K562 (cell line): ENCODE data around the gene DNAJC1. TPM values are rescaled to one million over a fixed set of nuclear protein-coding genes. Genes with fewer than 3 reads are reported as not detected.

Experiments
- ATAC-seq: fragments of 200-7000 bp; cut with Tn5 transposase; 3 replicates; pipeline ENCODE4 v1.9.1; 2020; ENCODE audit warnings: moderate library complexity
- BruUV-seq: library from RNA; stranded (reverse); fragments of 400-500 nt; replicated peaks from 2 replicates; lab custom pipeline; 2021; lab: Mats Ljungman, UMichigan
- CTCF ChIA-PET: fragments of 300-600 bp; formaldehyde crosslinking; extraction: SDS; loops from one replicate; lab custom pipeline; 2021; ENCODE audit warnings: low intra/inter-chr PET ratio; lab: Yijun Ruan, JAX
- POLR2A ChIA-PET: fragments of 300-600, 350-650 bp; sonication (Branson Sonifier 250); formaldehyde crosslinking; extraction: SDS; loops from one replicate; lab custom pipeline; 2021; ENCODE audit warnings: antibody characterized with exemption, inconsistent platforms; lab: Yijun Ruan, JAX
- DNase-seq, 4 experiments: peaks; one replicate each; pipeline versions ENCODE4 v3.0.0 to v3.0.0-alpha.2; 2011 to 2018; ENCODE audit warnings: low spot score in 3 of 4, mixed read lengths in 3 of 4; ENCODE audit errors: extremely low read depth in 1 of 4
- FAIRE-seq: peaks from 2 replicates; lab custom pipeline; 2011; peaks lifted over from hg19 to GRCh38; lab: Jason Lieb, UNC
- H2AFZ ChIP-seq: 2 replicates; pipeline ENCODE4 v1.6.0; 2011; ENCODE audit warnings: low read depth, low read length, control low read depth, inconsistent platforms
- H3K27ac ChIP-seq: fragments of 200-600 bp; 3 replicates; pipeline ENCODE4 v1.8.0; 2011; ENCODE audit warnings: low read depth, mild to moderate bottlenecking, control low read depth, inconsistent platforms, low read length, moderate library complexity, mixed read lengths; ENCODE audit errors: extremely low read depth
- H3K27me3 ChIP-seq, 2 experiments: fragments of 300-600 bp in 1 of 2; 2 replicates in 1 of 2; 3 replicates in 1 of 2; pipeline versions ENCODE4 v1.6.0 to v1.8.0; 2011; ENCODE audit warnings: inconsistent platforms in 2 of 2, low read length in 2 of 2, mild to moderate bottlenecking in 1 of 2, mixed read lengths in 1 of 2, moderate library complexity in 1 of 2; ENCODE audit not compliant: control insufficient read depth in 2 of 2, insufficient read depth in 2 of 2
- H3K36me3 ChIP-seq: fragments of 300-600 bp; 3 replicates; pipeline ENCODE4 v1.8.0; 2011; ENCODE audit warnings: mild to moderate bottlenecking, low read length, inconsistent platforms; ENCODE audit not compliant: control insufficient read depth, insufficient read depth
- H3K4me1 ChIP-seq, 2 experiments: fragments of 200-600 bp in 1 of 2; replicated peaks in 1 of 2; 2 replicates in 1 of 2; 3 replicates in 1 of 2; pipeline versions ENCODE4 v1.5.1 to v1.8.0; 2011; ENCODE audit warnings: inconsistent platforms in 2 of 2, low read length in 2 of 2, mild to moderate bottlenecking in 1 of 2, mixed read lengths in 1 of 2, moderate library complexity in 1 of 2; ENCODE audit not compliant: control insufficient read depth in 2 of 2, insufficient read depth in 2 of 2
- H3K4me2 ChIP-seq: 2 replicates; pipeline ENCODE4 v1.6.1; 2011; ENCODE audit warnings: low read length, control low read depth, inconsistent platforms, mixed read lengths; ENCODE audit not compliant: insufficient read depth
- H3K4me3 ChIP-seq: fragments of 200-600 bp; sonication (generic), shearing (Covaris generic); 2 replicates; pipeline ENCODE4 v1.5.1; 2016; ENCODE audit warnings: control low read depth, inconsistent platforms
- H3K79me2 ChIP-seq: fragments of 200-600 bp; 3 replicates; pipeline ENCODE4 v1.8.0; 2011; ENCODE audit warnings: low read length, inconsistent platforms; ENCODE audit not compliant: control insufficient read depth, insufficient read depth
- H3K9ac ChIP-seq, 2 experiments: 2 replicates each; pipeline versions ENCODE4 v1.6.0 to v1.6.1; 2011; ENCODE audit warnings: low read depth in 2 of 2, low read length in 2 of 2, control low read depth in 1 of 2, inconsistent platforms in 1 of 2, mild to moderate bottlenecking in 1 of 2, mixed read lengths in 1 of 2; ENCODE audit not compliant: insufficient read depth in 1 of 2
- H3K9me1 ChIP-seq: one replicate; pipeline ENCODE4 v1.6.0; 2011; ENCODE audit warnings: inconsistent platforms, mild to moderate bottlenecking, low read length, moderate library complexity; ENCODE audit not compliant: control insufficient read depth, insufficient read depth
- H3K9me3 ChIP-seq: replicated peaks from 2 replicates; pipeline ENCODE4 v1.5.1; 2011; ENCODE audit warnings: low read depth, low read length, inconsistent platforms; ENCODE audit not compliant: control insufficient read depth, insufficient read depth
- H4K20me1 ChIP-seq: replicated peaks from 2 replicates; pipeline ENCODE4 v1.6.1; 2011; ENCODE audit warnings: low read length, inconsistent platforms, mixed read lengths; ENCODE audit not compliant: control insufficient read depth, insufficient read depth
- CEBPB ChIP-seq: fragments of 450-650 bp; IDR thresholded peaks from 2 replicates; pipeline ENCODE4 v1.6.1; 2016; ENCODE audit warnings: missing genetic modification characterization, missing compliant biosample characterization
- CEBPG ChIP-seq, 3 experiments: fragments of 200-800 bp in 1 of 3; sonication (Bioruptor generic) in 1 of 3; sonication (generic) in 1 of 3; formaldehyde crosslinking in 1 of 3; IDR thresholded peaks in 2 of 3; conservative IDR thresholded peaks in 1 of 3; 2 replicates each; pipeline versions ENCODE4 v1.6.1 to v1.8.0; 2016 to 2022; ENCODE audit warnings: missing compliant biosample characterization in 2 of 3, missing genetic modification characterization in 2 of 3, mild to moderate bottlenecking in 1 of 3, missing genetic modification reagents in 1 of 3
- CUX1 ChIP-seq: fragments of 200-800 bp; sonication (Bioruptor generic); IDR thresholded peaks from 2 replicates; pipeline ENCODE4 v1.6.1; 2016; ENCODE audit warnings: missing genetic modification characterization, missing compliant biosample characterization
- DMBX1 ChIP-seq: fragments of 250-450 bp; sonication (Bioruptor Pico); IDR thresholded peaks from 2 replicates; pipeline ENCODE4 v1.8.0; 2022; ENCODE audit warnings: inconsistent platforms, mild to moderate bottlenecking, moderate library complexity, borderline replicate concordance
- ESRRA ChIP-seq: fragments of 450-650 bp; IDR thresholded peaks from 2 replicates; pipeline ENCODE4 v1.6.1; 2014; ENCODE audit warnings: low read depth, mild to moderate bottlenecking, moderate library complexity, borderline replicate concordance
- FOXM1 ChIP-seq, 2 experiments: fragments of 450-650 bp in 1 of 2; sonication (generic) in 1 of 2; formaldehyde crosslinking in 1 of 2; IDR thresholded peaks; 2 replicates each; pipeline versions ENCODE4 v1.6.1 to v1.9.0; 2017 to 2022; ENCODE audit warnings: low read depth in 2 of 2, mild to moderate bottlenecking in 2 of 2, missing genetic modification reagents in 1 of 2, moderate library complexity in 1 of 2
- MAFK ChIP-seq: IDR thresholded peaks from 2 replicates; pipeline ENCODE4 v1.6.1; 2011; ENCODE audit warnings: low read length, improper control_type of control experiment
- NR1H2 ChIP-seq: sonication (generic); formaldehyde crosslinking; IDR thresholded peaks from 2 replicates; pipeline ENCODE4 v1.4.0; 2020; ENCODE audit warnings: mild to moderate bottlenecking, missing genetic modification reagents
- SMAD4 ChIP-seq: fragments of 250-450 bp; sonication (Bioruptor Pico); conservative IDR thresholded peaks from 2 replicates; pipeline ENCODE4 v1.8.0; 2021; ENCODE audit warnings: inconsistent platforms, mild to moderate bottlenecking, moderate library complexity
- ZNF316 ChIP-seq: fragments of 450-650 bp; IDR thresholded peaks from 2 replicates; pipeline ENCODE4 v1.6.1; 2016
- ZNF57 ChIP-seq: fragments of 450-650 bp; formaldehyde crosslinking; IDR thresholded peaks from 2 replicates; pipeline ENCODE4 v1.4.0; 2020; ENCODE audit warnings: mild to moderate bottlenecking, moderate library complexity
- ZNF644 ChIP-seq: fragments of 200-800 bp; sonication (Bioruptor generic); IDR thresholded peaks from 2 replicates; pipeline ENCODE4 v1.6.1; 2016; ENCODE audit warnings: low read depth, missing genetic modification characterization, missing compliant biosample characterization
- WGBS: fragments of 100-300 bp; shearing (Covaris generic); methylation state at CpG from one replicate; pipeline ENCODE4 v1.1.6; 2016; ENCODE audit warnings: low coverage, mixed read lengths; ENCODE audit not compliant: insufficient coverage; ENCODE audit errors: missing lambda C conversion rate; 5-methylcytosine and 5-hydroxymethylcytosine counted together
- in situ Hi-C: fragments of 300-500 bp; cut with MboI; formaldehyde crosslinking; loops from 4 replicates; pipeline ENCODE4 v1.15.0; 2018; ENCODE audit warnings: inconsistent platforms, mixed read lengths
- intact Hi-C: fragments of 100-400 bp; cut with micrococcal nuclease; formaldehyde crosslinking; loops from 2 replicates; pipeline ENCODE4 v1.14.2; 2022
- polyA plus RNA-seq, 8 experiments: library from polyadenylated mRNA; depleted of rRNA in 4 of 8; stranded (reverse) in 5 of 8; unstranded in 3 of 8; fragments of >200 nt; fragmentation: Nextera tagmentation in 2 of 8; fragmentation: Illumina TruSeq in 1 of 8; extraction: Ambion mirVana in 2 of 8; extraction: Trizol in 1 of 8; gene quantifications; 2 replicates each; pipeline versions ENCODE4 v1.2.1 to v1.2.3, GENCODE V29; 2011 to 2014; ENCODE audit warnings: inconsistent platforms in 1 of 8, missing spikeins in 1 of 8
- total RNA-seq, 7 experiments: library from RNA; depleted of rRNA in 6 of 7; stranded (reverse); fragments of >200 nt in 6 of 7; fragmentation: Illumina TruSeq in 2 of 7; extraction: Trizol in 2 of 7; gene quantifications; 2 replicates each; pipeline versions ENCODE4 v1.2.1 to v1.2.3, GENCODE V29; 2011 to 2021; ENCODE audit warnings: low replicate concordance in 1 of 7
- TF ChIP-seq, protein P1 (sequence below): IDR thresholded peaks from 3 replicates; pipeline ENCODE4 v1.6.1; 2011; ENCODE audit warnings: borderline replicate concordance, mild to moderate bottlenecking; ENCODE audit not compliant: insufficient read length, insufficient read depth

DNAJC1 gene
- total and polyA plus RNA-seq, 9 of the 15 experiments (the other 6 are each of a cell fraction or from before 2014, with no cell fraction given): 5.4 to 77.6 (median 40.3) TPM

DNA sequence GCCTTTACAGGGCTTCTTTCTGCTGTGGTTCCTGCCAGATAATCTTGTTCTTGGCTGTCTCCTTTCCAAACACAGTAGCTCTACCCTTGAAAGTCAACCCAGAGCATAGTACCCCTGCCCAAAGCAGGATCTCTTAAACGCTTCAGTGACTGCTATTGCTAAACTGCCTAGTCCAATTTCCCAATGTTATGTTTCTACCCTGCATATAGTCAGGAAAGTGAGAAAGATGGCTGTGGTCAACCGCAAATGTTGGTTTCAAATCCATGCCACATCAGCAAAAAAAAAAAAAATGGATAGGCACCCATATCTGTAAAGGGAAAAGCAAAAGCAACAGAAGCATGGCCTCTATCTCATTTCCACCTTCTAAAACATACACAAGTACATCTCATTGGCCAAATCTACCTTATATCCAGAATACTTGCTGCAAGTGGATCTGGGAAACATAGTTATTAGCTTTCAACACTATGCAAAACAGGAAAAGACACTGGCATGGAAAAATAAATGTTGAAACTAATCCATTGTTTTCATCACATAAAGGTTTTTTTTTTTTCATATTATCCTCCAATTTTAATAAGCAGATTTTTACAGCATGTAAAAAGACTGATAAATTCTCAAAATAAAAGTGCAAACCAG is 59.8 kb downstream of the DNAJC1 start (continued):
- TF ChIP-seq SMAD4 (CRISPR knock-in tag): no peak
- TF ChIP-seq ESRRA: peak; percentile 66; the same call in 1 of the 2 replicates
- TF ChIP-seq CEBPB: peak; percentile 81
- no peak for TF ChIP-seq FOXM1 (IDR thresholded peaks at IDR 0.05; ENCODE audit: low read depth)
- TF ChIP-seq FOXM1 (CRISPR knock-in tag; IDR thresholded peaks at IDR 0.05; ENCODE audit: low read depth): no peak
- no peak for TF ChIP-seq ZNF57
- peak; percentile 73 for TF ChIP-seq MAFK
- TF ChIP-seq CEBPG (CRISPR knock-in tag; IDR thresholded peaks at IDR 0.05): no peak
- TF ChIP-seq CEBPG (tag; conservative IDR thresholded peaks at IDR 0.05 in 1 of 2, IDR thresholded peaks at IDR 0.05 in 1 of 2): peak; percentile 48 to 80; a peak in 3 of 4 replicates
- peak; percentile 96 for TF ChIP-seq ZNF316
- TF ChIP-seq NR1H2: no peak

DNA sequence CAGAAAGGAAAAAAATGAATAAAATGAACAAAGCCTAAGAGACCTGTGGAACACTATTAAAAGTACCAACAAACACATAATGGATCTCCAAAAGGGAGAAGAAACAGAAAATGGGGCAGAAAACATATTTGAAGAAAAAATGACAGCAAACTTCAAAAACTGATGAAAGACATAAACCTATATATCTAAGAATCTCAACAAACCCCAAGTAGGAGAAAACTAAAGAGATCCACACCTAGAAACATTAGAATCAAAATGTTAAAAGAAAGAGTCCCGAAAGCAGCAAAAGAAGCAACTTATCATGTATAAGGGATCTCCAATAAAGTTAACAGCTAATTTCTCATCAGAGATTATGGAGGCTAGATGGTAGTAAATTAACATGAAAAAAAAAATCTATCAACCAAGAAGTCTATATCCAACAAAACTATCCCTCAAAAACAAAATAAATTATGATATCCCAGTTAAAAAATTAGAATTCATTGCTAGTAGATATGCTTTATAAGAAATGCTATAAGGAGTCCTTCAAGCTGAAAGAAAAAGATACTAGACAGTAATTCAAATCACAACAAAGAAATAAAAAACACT is 68.0 kb downstream of the DNAJC1 start:
- Histone ChIP-seq H3K4me1 (peaks cover 0 to 14% of the 10 kb centered on the region in 2 experiments; a peak in 3 of 5 replicates), H3K27me3 (no peaks in the 10 kb centered on the region), H4K20me1 (no peaks in the 10 kb centered on the region), H3K9me1 (no peaks in the 10 kb centered on the region), H3K9ac (no peak overlapping the region), H3K79me2 (peaks cover 73% of the 10 kb centered on the region), H2AFZ (no peak overlapping the region), H3K9me3 (peaks cover 5% of the 10 kb centered on the region; the same call in 1 of the 2 replicates), H3K27ac (no peak overlapping the region), H3K4me3 (no peak overlapping the region), H3K4me2 (no peak overlapping the region), H3K36me3 (no peaks in the 10 kb centered on the region; the same call in 2 of the 3 replicates)
- 100% methylated on average over 1 of the region's 1 CpG for WGBS
- no TSS peak for BruUV-seq
- intact Hi-C loops (no loop called here), in situ Hi-C loops (loop anchor here (25.0 kb wide), 1 partner anchor 448 kb away; no protein-coding TSS in a partner anchor)
- POLR2A ChIA-PET: no interaction called here
- ATAC-seq (no peak), DNase-seq (no peak), FAIRE-seq (no peak)
- CTCF ChIA-PET: no interaction called here
- TF ChIP-seq ZNF644 (tag): no peak
- TF ChIP-seq, protein P1, sequence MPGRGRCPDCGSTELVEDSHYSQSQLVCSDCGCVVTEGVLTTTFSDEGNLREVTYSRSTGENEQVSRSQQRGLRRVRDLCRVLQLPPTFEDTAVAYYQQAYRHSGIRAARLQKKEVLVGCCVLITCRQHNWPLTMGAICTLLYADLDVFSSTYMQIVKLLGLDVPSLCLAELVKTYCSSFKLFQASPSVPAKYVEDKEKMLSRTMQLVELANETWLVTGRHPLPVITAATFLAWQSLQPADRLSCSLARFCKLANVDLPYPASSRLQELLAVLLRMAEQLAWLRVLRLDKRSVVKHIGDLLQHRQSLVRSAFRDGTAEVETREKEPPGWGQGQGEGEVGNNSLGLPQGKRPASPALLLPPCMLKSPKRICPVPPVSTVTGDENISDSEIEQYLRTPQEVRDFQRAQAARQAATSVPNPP: no peak
- no peak for TF ChIP-seq CUX1
- TF ChIP-seq DMBX1: no peak
